ENCODE results near the gene OGFRL1. TPM values are rescaled to one million over a fixed set of nuclear protein-coding genes. Genes with fewer than 3 reads are reported as not detected.

Gene OGFRL1
- total RNA-seq, 1 donor from 2014 or later, result 26.9 TPM

DNA sequence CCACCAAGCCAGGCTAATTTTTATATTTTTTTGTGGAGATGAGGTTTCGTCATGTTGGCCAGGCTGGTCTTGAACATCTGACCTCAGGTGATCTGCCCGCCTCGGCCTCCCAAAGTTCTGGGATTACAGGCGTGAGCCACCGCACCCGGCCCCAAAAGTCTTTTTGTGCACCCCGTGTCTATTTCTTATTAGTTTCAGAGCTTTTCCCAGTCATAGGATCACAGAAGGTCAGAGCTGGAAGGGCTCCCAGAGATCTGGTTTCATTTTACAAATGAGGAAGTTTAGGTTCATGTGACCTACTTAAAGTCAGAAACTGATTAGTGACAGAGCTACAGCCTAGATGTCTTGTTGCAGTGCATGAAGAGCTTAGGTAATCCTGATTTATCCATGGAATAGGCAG, 1.6 kb upstream of the OGFRL1 start:
- Histone ChIP-seq H3K27me3 (ENCODE audit: low read depth) (no peaks in the 10 kb centered on the region), H3K27ac (peak overlapping the region; percentile 88), H3K9me3 (no peaks in the 10 kb centered on the region), H3K36me3 (no peaks in the 10 kb centered on the region), H3K4me3 (peak overlapping the region; percentile 1), H3K4me1 (peaks cover 35% of the 10 kb centered on the region)
- ATAC-seq, result peak in 1 of 2 donors; percentile 28
- TF ChIP-seq, protein P1, sequence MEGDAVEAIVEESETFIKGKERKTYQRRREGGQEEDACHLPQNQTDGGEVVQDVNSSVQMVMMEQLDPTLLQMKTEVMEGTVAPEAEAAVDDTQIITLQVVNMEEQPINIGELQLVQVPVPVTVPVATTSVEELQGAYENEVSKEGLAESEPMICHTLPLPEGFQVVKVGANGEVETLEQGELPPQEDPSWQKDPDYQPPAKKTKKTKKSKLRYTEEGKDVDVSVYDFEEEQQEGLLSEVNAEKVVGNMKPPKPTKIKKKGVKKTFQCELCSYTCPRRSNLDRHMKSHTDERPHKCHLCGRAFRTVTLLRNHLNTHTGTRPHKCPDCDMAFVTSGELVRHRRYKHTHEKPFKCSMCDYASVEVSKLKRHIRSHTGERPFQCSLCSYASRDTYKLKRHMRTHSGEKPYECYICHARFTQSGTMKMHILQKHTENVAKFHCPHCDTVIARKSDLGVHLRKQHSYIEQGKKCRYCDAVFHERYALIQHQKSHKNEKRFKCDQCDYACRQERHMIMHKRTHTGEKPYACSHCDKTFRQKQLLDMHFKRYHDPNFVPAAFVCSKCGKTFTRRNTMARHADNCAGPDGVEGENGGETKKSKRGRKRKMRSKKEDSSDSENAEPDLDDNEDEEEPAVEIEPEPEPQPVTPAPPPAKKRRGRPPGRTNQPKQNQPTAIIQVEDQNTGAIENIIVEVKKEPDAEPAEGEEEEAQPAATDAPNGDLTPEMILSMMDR (IDR thresholded peaks at IDR 0.05), result no peak
- intact Hi-C loops (cut with DNase I), result no loop called here
- no peak for DNase-seq

DNA sequence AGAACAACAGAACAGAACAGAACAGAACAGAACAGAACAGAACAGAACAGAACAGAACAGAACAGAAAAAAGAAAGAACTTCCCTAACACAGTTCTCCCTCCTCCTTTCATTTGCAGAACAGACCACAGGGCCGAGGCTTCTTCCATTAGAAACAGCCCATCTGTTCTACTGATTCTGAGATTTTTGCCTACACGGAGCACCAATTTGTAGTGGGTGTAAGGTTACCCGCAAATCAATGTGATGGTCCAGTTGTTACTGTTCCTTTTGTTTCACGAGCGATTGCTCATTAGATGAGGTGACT, 734 bp upstream of the OGFRL1 start:
- no peak for ATAC-seq
- peaks cover 36% of the 10 kb centered on the region for H3K4me1 ChIP-seq
- H3K27me3 ChIP-seq (ENCODE audit: low read depth), result no peaks in the 10 kb centered on the region
- peak overlapping the region; percentile 88 for H3K27ac ChIP-seq
- no peaks in the 10 kb centered on the region for H3K9me3 ChIP-seq
- peak overlapping the region; percentile 71 for H3K4me3 ChIP-seq
- H3K36me3 ChIP-seq, result no peaks in the 10 kb centered on the region
- no peak for DNase-seq
- TF ChIP-seq, protein P1 (IDR thresholded peaks at IDR 0.05), result no peak
- intact Hi-C loops (cut with DNase I), result no loop called here

DNA sequence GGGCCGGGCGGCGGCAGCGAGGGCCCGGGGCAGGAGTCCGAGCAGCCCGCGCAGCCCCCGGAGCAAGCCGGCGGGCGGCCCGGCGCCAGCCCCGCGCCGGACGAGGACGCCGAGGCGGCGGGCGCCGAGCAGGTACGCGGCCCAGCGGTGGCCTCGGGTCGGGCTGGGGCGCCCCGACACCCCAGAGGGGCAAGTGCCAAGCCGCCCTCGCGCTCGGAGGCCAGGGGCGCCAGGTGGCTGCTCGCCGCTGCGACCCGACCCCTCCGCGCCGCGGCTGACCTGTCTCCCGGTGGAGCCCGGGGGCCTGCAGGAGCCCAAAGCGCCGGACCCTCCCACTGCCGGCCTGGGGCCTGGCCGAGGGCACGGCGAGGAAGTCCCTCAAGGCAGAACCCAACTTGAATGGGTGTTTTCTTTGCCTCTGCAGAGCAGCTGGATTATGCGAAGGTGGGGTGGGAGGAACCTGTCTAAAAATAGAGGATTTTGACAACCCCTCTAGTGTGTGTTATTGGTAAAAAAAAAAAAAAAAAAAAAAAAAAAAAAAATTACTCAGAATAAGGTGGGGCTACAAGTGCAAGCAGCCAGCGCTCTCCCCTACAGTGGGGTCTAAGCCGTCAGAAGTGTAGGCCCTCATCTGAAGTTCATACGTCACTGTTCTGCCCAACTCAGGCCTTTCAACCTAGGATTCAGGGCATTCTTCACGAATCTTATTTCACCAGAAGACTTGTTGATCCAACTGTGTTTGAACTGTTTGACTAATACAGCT, 609 bp downstream of the OGFRL1 start:
- DNase-seq (peak; percentile 60), ATAC-seq (peak; percentile 26 to 29)
- intact Hi-C loops (cut with DNase I), result no loop called here
- H3K36me3 ChIP-seq, result peaks cover 3% of the 10 kb centered on the region
- H3K9me3 ChIP-seq, result no peaks in the 10 kb centered on the region
- H3K4me1 ChIP-seq, result peaks cover 36% of the 10 kb centered on the region
- H3K4me3 ChIP-seq, result peak overlapping the region; percentile 71
- TF ChIP-seq, protein P1 (IDR thresholded peaks at IDR 0.05), result no peak
- no peaks in the 10 kb centered on the region for H3K27me3 ChIP-seq (ENCODE audit: low read depth)
- H3K27ac ChIP-seq, result peak overlapping the region; percentile 88

DNA sequence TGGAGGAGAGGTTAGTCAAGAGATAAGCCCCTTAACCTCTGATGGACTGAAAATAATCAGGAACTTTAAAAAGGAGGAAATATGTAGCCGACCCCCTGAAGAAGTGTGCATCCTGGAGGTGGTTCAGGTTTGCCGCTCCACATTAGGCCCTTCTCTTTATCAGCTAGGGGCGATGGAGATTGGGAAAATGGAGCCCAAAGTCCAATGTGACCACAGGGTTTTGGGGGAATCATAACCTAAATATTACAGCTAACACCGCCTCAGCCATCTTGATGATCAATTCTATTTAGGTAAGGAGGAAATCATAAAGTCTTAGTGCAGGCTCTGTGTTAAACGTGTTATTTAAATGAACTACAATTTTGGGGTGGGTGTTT, 1.2 kb downstream of the OGFRL1 start:
- H3K27me3 ChIP-seq (ENCODE audit: low read depth), result no peaks in the 10 kb centered on the region
- peaks cover 36% of the 10 kb centered on the region for H3K4me1 ChIP-seq
- peak overlapping the region; percentile 88 for H3K27ac ChIP-seq
- ATAC-seq, result no peak
- peak overlapping the region; percentile 71 for H3K4me3 ChIP-seq
- H3K36me3 ChIP-seq, result peaks cover 5% of the 10 kb centered on the region
- intact Hi-C loops (cut with DNase I), result no loop called here
- TF ChIP-seq, protein P1 (IDR thresholded peaks at IDR 0.05), result no peak
- no peaks in the 10 kb centered on the region for H3K9me3 ChIP-seq
- no peak for DNase-seq

DNA sequence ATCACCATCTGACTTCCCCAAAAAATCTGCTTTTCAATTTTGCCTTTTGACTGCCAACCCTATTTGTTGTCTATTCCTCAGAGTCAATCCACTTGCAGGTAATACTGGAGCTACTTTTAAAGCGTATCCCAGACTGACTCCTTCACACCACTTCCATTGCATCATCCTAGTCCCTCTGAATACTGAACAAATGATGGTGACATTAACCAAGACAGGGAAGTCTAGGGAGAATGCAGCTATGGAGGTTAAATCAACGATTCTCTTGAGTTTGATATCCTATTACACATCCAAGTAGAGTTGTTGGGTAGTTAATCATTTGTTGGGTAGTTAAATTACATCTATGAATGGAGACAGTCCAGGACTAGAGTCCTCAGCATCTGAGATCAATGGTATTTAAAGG, 2.0 kb downstream of the OGFRL1 start:
- H3K36me3 ChIP-seq, result peaks cover 5% of the 10 kb centered on the region
- TF ChIP-seq, protein P1 (IDR thresholded peaks at IDR 0.05), result no peak
- intact Hi-C loops (cut with DNase I), result no loop called here
- DNase-seq, result no peak
- H3K27me3 ChIP-seq (ENCODE audit: low read depth), result no peaks in the 10 kb centered on the region
- H3K4me3 ChIP-seq, result peak overlapping the region; percentile 71
- H3K27ac ChIP-seq, result no peak overlapping the region
- ATAC-seq, result no peak
- H3K9me3 ChIP-seq, result no peaks in the 10 kb centered on the region
- peaks cover 36% of the 10 kb centered on the region for H3K4me1 ChIP-seq
